Middle frontal gyrus (tissue), 1 donor: Measurements from ENCODE around the gene RPL14.
A peak's percentile ranks its signal among the peaks of the same experiment; 100 is the strongest.
"Not testable (repeated sequence)": the region's sequence is repeated elsewhere in the genome, so short reads cannot be mapped to it uniquely, and the experiment has no call there.

Experiments
- DNase-seq: peaks from one replicate; pipeline ENCODE4 v3.0.0-alpha.2; 2015; ENCODE audit warnings: low spot score; ENCODE audit errors: extremely low spot score

RPL14 gene

GRCh38 chr3:40462838-40463237 is 5.7 kb downstream of the RPL14 start:
- DNase-seq: not testable (repeated sequence)

GRCh38 chr3:40463579-40463978 is 6.4 kb downstream of the RPL14 start:
- no peak for DNase-seq

- no peak for DNase-seq
These were observed 7.4 kb downstream of the RPL14 start for GRCh38 chr3:40464339-40465110.

GRCh38 chr3:40465111-40465407 is 7.9 kb downstream of the RPL14 start:
- no peak for DNase-seq

GRCh38 chr3:40465456-40465855 is 8.3 kb downstream of the RPL14 start:
- no peak for DNase-seq

GRCh38 chr3:40468018-40468417 is 10.9 kb downstream of the RPL14 start:
- DNase-seq: no peak

GRCh38 chr3:40470701-40471100 is 13.6 kb downstream of the RPL14 start:
- no peak for DNase-seq

- DNase-seq: peak; percentile 11
These were observed 19.6 kb downstream of the RPL14 start, which contains the start of gene ZNF619 for GRCh38 chr3:40476478-40477470. Gene ZNF619, plus strand, starts transcription at chr3:40477122. Its CDS starts 858 bp downstream, at chr3:40477980.

- DNase-seq: no peak
These were observed 20.5 kb downstream of the RPL14 start for GRCh38 chr3:40477666-40478065.

- DNase-seq: no peak
These were observed 30.0 kb downstream of the RPL14 start for GRCh38 chr3:40487172-40487571.

- no peak for DNase-seq
These were observed 33.8 kb downstream of the RPL14 start for GRCh38 chr3:40490916-40491315.

- DNase-seq: no peak
These were observed 37.6 kb downstream of the RPL14 start for GRCh38 chr3:40494698-40495097.

- no peak for DNase-seq
These were observed 40.1 kb downstream of the RPL14 start for GRCh38 chr3:40497288-40497687.

GRCh38 chr3:40499952-40500351 is 42.8 kb downstream of the RPL14 start:
- DNase-seq: no peak

GRCh38 chr3:40502034-40502433 is 44.9 kb downstream of the RPL14 start:
- no peak for DNase-seq

GRCh38 chr3:40504636-40505430 is 47.7 kb downstream of the RPL14 start:
- no peak for DNase-seq

GRCh38 chr3:40505599-40506462 is 48.7 kb downstream of the RPL14 start, which contains the start of gene ZNF620:
Gene ZNF620, plus strand, starts transcription at chr3:40506039. Its CDS starts 314 bp downstream, at chr3:40506353.
- peak; percentile 58 for DNase-seq

- DNase-seq: no peak
These were observed 54.0 kb downstream of the RPL14 start for GRCh38 chr3:40511031-40511718.

- DNase-seq: no peak
These were observed 59.1 kb downstream of the RPL14 start for GRCh38 chr3:40516201-40516600.

GRCh38 chr3:40518067-40518466 is 60.9 kb downstream of the RPL14 start:
- DNase-seq: no peak
